GM04503 (cell line): ENCODE measurements around the gene LUC7L.

Experiments used
- DNase-seq: peaks from one replicate; pipeline ENCODE4 v3.0.0-alpha.2; 2012; ENCODE audit warnings: low read depth

Gene LUC7L

GRCh38 chr16:143047-143446, 86.2 kb downstream of the LUC7L start:
- no peak for DNase-seq

DNA sequence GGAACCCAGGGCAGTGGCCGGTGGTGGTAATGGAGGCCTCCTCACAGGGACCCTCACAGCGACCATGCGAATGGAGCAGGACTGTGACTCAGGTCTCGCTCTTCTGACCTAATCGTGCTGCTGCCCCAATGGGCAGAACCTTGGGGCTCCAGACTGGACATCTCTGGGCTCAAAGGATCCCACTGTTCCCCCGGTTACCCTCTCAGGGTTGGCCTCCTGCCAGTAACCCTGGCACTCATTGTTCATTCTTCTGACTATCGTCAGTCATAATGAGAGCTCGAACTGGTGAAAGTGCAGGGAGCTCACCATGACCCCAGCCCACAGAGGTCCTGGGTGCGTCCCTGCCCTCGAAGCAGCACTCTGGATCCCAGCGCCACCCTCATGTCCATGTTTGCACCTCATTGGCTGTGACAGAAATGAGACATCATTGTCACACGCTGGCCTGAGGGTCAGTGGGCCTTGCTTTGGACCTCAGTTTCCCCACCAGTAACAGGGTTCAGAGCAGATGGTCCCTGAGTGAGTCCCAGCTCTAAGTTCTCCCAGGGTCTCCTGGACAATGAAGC, 86.8 kb downstream of the LUC7L start:
- DNase-seq = no peak

DNA sequence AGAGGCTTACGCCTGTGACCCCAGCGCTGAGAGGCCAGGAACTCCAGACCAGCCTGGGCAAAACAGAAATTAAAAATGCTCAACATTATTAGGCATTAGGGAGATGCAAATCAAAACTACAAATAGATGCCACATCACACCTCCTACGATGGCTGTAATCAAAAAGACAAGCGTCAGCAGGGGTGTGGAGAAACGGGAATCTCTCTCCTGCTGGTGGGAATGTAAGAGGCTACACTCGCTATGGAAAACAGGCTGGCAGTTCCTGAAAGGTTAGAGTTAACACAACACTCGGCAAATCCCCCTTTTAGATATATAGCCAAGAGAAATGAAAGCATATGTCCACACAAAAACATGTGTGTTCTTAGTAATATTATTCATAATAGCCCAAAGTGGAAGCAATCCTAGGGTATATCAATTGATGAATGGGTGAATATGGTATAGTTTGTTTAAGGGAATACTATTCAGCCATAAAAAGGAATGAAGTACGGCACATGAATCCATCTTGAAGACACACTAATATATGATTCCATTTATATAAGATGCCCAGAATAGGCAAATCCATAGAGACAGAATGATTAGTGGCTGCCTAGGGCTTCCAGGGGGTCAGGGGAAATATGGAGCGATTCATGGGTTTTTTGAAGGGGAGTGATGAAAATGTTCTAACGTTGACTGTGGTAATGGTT, 88.9 kb downstream of the LUC7L start:
- DNase-seq = no peak
